Head of caudate nucleus (tissue), 42 donors: ENCODE results near the gene SPRYD3.
"Not testable (repeated sequence)": the region's sequence is repeated elsewhere in the genome, so short reads cannot be mapped to it uniquely, and the experiment has no call there.

Source experiments
- DNase-seq, 42 donors: peaks; one replicate each; pipeline versions ENCODE4 v3.0.0 to v3.0.0-alpha.2; 2020 to 2021; ENCODE audit warnings: mixed read lengths in 7 of 42
- intact Hi-C: fragments of 100-400 bp; cut with DNase I; formaldehyde crosslinking; loops from one replicate; pipeline ENCODE4 v1.15.0; 2022

Gene SPRYD3, protein sequence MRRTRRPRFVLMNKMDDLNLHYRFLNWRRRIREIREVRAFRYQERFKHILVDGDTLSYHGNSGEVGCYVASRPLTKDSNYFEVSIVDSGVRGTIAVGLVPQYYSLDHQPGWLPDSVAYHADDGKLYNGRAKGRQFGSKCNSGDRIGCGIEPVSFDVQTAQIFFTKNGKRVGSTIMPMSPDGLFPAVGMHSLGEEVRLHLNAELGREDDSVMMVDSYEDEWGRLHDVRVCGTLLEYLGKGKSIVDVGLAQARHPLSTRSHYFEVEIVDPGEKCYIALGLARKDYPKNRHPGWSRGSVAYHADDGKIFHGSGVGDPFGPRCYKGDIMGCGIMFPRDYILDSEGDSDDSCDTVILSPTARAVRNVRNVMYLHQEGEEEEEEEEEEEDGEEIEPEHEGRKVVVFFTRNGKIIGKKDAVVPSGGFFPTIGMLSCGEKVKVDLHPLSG

DNA sequence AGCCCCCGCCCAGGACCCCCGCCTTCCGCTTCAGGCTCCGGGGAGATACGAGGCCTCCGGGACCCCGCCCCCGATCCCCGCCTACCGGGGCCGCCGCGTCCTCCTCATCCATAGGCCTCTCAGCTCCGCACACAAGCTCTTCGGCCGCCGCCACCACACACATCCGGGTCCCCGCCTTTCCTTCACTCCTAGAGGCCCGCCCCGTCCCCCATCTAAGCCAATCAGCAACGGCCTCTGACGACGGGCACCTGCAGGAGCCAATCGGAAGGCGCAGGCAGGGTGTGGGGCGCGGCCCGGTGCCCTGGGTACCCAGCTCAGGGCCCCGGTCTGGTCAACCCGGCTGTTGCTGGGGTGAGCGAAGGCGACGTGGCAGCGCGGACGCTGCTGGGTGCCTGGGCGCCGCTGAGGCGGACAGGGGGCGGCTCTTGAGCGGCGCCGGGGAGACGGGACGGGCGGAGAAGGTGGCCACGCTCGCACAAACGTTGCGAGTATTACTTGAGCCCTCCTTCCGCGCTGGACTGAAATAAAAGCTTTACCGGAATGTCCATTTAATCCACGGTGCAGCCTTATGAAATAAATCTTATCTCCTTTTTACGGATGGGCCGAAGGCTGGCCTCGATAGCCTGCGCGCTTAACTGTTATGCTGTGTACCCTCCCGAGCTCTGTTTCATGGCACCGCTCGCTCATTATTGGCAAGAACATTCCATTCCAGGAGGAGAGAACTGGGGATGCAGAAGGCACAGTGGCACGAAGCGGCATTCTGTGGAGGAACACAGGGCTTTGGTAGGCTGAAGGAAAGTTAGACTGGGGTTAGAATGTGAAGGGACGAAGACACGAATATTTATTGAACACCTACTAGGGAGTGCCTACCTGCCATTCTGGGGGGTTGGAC lies at the start of gene SPRYD3:
TSS of gene SPRYD3 (minus strand) at position 165 of the 892 bp plus-strand sequence. CDS start at position 108, 57 bp downstream.
- intact Hi-C loops, result no loop called here
- DNase-seq, result peak; percentile 95 to 99 (median 98)

DNA sequence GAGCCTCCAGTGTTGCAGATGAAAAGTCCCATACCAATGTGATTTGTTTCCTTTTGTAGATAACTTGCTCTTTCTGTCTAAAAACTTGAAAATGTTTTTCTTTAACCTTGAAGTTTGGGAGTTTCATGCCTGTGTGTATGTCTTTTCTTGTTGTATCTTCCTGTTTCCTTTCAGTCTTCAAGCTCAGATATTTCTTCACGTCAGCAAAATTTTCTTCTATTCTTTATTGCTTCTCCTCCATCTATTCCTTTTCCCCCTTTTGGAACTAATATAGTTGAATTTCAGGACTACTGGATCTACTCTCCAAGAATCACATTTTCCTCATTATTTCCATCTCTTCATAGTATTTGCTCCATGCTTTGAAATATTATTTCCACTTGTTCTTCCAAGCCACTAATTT lies 48.0 kb upstream of the SPRYD3 start:
- intact Hi-C loops, result no loop called here
- no peak for DNase-seq

DNA sequence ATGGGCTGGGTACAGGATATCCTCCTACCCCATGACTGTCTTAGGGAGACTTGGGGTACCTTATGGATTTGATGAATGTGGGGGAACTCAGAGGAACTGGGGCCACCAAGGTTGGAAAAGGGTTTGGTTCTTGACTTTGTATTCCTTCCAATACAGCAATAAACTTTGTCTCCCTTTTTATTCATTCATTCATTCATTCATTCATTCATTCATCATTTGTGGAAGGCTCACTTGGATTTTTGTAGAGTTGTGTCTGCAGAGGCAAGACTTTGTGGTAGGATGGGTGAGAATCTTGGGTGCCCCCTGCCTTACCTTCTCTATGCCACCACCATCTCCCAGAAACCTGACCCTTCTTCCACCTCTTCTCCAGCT lies 45.1 kb upstream of the SPRYD3 start:
- peak in 1 of 42 donors; percentile 14 for DNase-seq

DNA sequence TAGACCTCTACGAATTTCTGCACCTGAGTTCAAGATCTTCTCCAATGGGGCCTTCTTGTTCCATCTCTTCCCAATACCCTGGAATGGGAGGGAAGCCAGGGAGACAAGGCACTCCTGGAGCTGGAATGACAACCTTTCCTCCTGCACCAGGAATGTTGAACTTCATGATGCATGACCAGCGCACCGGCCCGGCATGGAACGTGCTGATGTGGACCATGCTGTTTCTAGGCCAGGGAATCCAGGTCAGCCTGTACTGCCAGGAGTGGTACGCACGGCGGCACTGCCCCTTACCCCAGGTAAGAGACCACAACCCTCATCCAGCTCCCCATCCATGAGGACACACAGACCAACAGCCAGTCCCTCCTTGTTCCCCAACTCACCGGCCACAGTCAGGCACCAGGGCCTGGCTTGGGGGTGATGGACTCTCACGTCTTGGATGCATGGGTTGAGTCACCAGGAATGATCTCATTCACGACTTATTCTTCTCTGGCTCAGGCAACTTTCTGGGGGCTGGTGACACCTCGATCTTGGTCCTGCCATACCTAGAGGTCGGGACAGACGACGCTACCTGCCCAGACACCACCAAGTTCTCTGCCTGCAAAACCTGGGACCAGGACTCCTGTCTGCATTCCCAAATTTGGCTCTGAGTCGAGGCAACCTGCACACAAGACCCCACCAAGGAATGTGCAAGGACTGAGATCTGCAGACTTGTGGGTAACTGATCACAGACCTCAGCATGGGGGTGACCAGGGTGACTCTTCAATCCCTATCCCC lies 44.6 kb upstream of the SPRYD3 start:
- intact Hi-C loops, result no loop called here
- peak in 1 of 42 donors; percentile 34 for DNase-seq

More for the DNA sequence above, 45.1 kb upstream of the SPRYD3 start:
- intact Hi-C loops, result no loop called here

DNA sequence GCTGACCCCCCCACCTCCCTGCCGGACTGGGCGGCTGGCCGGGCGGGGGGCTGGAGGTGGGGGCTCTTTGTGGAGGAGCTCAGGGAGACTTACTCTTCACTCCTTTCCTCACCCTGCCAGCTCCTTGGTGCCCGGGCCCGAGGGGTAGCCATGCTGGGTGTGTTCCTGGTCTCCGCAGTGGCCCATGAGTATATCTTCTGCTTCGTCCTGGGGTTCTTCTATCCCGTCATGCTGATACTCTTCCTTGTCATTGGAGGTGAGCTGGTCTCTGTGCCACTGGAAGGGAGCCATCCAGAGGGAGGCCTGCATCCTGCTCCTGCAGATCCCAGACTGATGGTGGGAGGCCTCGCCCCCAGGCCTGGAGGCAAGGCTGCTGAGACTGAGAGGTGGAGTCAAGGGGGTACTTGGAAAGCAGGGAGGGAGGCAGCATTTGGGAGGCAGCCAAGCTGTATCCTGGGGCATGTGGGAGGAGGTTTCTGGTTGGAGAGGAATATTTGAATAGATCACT lies 43.8 kb upstream of the SPRYD3 start:
- DNase-seq, result peak in 9 of 42 donors; percentile 10 to 61 (median 40)
- intact Hi-C loops, result no loop called here

DNA sequence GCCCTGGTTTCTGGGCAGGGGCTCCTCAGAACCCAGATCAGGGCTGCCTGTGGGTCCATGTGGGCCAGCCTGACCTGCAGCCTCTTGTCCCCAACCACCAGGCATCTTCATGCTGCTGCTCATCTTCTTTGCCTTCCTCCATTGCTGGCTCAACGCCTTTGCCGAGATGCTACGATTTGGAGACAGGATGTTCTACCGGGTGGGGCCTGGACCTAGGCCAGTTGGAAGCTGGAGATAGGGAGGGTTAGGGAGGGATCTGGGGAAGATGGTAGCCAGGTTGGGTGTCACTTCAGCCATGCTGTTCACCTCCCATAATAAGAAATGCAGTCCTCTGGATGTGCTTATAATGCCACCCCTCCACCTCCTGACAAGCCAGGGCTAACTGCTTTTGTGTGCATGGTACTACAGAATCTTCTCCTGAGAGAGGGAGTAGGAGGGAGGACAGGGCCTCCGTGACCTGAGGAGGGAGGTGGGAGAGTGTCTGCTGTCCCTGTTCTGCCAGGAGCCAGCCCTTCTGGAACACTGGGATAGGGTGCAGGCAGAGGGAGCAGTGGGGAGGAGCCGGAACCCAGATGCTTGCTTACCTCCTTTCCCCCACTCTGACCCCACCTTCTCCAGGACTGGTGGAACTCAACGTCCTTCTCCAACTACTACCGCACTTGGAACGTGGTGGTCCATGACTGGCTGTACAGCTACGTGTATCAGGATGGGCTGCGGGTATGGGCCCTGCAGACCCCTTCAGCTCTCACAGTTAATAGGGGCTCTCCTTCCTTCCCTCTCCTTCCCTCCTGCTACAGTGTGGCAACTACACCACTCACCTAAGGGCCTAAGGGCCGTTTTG lies 41.7 kb upstream of the SPRYD3 start:
- intact Hi-C loops, result no loop called here
- peak in 1 of 42 donors; percentile 27 for DNase-seq

DNA sequence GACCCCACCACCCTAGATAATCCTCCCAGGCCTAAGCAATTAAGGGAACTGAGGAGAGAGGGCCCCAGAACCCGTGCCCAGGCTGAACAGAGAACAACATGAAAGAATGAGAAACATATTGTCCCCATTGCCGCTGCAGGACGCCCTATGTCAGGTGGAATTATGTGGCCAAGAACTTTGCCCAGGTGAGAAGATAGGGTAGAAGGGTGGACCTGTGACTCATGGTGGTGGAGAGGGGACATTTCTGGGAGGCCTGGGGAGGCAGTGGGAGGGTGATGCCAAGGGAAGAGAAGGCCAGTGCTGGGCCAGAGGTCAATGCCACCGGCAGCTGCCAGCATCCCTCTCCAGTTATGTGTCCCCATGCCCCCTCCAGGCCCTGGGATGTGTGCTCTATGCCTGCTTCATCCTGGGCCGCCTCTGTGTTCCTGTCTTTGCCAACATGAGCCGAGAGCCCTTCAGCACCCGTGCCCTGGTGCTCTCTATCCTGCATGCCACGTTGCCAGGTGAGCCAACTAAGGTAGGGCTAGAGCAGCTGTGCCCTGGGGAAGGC lies 39.6 kb upstream of the SPRYD3 start:
- DNase-seq, result peak in 1 of 42 donors; percentile 8
- intact Hi-C loops, result no loop called here

DNA sequence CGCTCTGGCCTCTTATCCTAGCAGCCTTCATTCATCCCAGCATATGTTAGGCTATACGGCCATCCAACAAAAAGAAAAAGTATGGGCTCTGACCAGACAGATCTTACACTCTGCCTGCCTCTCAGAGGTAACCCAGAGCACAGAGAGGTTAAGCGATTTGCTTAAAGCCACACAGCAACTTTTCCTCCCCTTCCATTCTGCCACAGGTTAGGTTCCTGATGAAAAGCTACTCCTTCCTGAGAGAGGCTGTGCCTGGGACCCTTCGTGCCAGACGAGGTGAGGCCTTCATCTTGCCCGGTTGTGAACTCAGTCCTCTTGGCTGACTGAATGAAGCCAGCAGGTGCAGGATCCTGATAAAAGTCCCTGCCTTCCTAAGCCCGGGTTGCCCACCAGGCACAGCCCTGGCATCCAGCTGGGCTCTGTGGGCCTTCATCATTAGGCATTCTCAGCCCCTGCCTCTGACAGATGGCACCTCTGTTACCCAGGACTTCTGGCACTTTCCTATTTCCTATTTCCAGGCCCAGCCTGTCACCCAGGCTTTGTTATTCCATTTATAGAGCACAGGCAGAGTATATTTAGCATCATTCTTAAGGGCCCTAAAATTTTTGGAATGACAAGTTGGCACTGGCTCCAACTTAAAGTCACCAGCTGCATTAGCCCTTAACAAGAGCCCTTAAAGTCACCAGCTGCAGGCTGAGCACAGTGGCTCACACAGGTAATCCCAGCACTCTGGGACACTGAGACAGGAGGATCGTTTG lies 36.9 kb upstream of the SPRYD3 start:
- peak in 1 of 42 donors; percentile 17 for DNase-seq
- intact Hi-C loops, result no loop called here

DNA sequence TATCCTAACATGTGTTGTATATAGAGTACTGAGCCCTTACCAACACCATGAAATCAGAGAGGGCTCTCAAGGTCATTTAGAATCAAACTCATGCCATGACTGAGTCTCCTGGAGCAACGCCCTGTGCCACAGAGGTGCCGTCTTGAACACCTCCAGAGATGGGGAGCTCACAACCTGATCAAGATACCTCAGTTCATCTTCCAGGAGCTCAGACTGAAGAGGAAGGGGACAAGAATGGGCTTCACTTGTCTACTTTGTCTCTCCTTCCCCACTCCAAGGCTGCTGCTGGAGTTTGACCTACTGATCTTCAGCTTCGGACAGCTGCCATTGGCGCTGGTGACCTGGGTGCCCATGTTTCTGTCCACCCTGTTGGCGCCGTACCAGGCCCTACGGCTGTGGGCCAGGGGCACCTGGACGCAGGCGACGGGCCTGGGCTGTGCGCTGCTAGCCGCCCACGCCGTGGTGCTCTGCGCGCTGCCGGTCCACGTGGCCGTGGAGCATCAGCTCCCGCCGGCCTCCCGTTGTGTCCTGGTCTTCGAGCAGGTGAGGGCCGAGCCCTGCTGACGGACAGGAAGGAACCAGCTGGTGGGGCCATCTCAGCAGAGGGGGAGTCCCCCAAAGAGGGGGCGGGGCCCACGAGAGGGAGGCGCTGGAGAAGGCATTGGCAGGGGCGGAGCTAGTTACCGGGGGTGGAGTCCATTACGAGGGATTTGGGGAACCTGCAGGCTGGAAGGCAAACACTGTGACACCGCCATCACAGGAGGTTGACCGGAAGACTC lies 36.1 kb upstream of the SPRYD3 start:
- no peak for DNase-seq
- intact Hi-C loops, result no loop called here

DNA sequence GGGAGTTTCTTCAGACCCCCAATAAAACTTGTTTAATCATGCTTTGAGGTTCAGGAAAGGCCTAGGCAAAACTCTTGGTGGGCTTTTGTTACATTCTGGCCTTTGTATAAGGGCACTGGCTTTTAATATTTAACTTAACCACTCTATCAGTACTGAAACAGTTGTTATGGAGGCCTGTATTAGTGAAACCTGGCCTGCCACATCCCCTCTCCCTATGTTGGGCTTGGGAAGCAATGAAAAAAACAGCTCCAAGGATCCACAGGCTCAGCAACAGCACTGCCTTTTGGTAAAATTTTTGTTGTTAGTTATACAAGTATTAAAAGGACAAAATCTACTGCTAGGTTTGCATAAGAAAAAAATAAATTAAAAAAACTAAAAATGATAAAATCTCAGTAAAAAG lies 34.8 kb upstream of the SPRYD3 start:
- intact Hi-C loops, result no loop called here
- DNase-seq, result peak in 1 of 42 donors; percentile 28

DNA sequence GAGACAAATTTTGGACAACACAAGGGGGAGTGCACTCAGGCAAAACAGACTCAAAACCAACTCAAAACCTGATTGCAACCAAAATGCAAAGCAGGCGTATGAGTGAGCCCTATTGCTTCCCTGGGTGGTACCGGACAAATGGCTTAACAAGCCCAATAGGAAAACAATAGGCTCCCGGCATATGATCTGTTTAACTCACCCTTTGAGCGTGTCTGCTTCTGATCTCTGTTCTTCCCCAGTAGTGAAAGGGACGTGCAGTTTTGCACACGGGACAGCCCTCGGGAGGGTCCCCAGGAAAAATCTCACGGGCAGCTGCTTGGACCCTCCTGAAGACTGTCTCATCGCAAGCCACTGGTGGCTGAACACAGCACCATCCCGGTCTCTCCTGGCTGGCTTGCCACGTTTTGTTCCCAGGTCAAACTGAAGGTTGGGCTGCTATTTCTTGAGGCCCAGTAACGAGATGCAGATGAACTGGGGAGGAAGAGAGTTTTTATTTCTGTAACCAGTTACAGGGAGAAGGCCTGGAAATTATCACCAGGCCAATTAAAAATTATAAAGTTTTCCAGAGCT lies 34.0 kb upstream of the SPRYD3 start:
- peak in 2 of 42 donors; percentile 14 to 28 for DNase-seq
- intact Hi-C loops, result no loop called here

DNA sequence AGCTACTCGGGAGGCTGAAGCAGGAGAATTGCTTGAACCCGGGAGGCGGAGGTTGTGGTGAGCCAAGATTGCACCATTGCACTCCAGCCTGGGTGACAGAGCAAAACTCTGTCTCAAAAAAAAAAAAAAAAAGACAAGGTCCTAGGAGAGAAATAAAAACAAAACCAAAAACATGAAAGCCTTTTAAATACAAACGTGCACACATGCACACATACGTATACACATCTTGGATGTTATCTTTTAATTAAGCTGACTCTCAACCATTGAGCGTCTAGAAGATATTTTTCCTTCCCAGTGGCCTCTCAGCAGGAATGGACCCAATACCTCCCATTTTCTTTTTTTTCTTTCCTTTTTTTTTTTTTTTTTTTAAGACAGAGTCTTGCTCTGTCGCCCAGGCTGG lies 33.2 kb upstream of the SPRYD3 start:
- DNase-seq, intact Hi-C loops: not testable (repeated sequence)

DNA sequence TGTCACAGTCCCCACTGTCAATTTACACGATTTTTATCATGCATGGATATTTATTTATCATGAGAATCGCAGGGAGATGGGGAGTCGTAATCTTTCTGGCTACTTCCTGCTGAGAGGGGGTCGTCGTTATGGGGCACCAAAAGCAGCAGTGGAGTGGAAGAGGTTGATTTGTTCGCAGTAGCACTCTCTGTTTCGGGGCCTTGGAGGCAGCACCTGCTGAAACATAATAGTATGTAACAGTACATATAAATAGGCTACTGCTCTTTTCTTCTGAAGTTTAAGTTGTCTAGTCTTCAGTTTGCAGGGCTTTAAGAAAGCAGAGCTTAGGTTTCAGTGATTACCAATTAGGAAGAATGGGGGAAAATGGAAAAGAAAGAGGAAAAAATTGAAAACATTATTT lies 27.9 kb upstream of the SPRYD3 start:
- peak in 1 of 42 donors; percentile 23 for DNase-seq
- intact Hi-C loops, result no loop called here

DNA sequence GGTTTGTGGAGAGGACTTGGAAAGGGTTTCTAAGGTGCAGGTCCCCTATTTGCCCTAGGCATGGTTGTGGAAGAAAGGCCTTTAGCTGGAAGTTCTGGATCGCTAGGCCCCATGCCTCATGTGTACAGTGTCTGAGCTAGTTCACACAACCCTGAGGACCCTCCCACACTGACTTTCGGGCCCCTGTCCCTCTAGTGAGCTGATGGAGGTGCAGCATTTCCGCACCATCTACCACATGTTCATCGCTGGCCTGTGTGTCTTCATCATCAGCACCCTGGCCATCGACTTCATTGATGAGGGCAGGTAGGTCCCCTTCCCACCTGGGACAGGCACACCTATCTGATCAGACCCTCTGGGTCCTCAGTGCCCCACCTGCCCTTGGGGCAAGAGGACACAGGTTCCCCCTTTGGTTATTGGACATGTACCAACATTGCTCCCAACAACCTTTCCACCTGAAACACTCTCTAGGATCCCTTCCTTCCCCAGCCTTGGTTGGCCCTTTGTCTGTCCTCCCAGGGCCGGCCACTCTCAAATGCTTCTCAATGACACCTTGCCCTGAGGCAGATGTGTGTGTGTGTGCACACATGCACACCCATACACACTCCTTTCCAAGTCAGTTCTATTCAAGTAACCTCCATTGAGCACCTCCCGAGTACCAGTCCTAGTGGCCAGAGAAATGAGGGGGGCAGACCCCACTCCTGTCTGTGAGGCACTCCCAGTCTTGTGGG lies 26.7 kb upstream of the SPRYD3 start:
- intact Hi-C loops, result no loop called here
- DNase-seq, result no peak

DNA sequence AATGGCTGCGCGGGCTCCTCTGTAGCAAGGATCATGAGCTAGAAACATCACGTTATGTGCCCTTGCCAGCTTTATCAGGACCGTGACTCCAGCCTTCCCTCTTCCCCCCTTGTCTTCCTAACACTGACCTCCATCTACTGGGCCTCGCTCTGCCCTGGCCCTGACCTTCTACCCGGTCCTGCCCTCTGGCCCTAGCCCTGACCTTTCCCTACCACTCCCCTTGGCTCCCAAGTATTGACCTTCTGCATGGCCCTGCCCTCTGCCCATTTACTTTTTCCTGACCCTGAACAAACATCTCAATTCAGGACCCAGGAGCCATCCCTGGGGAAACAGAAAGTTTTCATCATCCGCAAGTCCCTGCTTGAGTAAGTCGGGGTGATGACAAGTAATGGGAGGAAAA lies 26.1 kb upstream of the SPRYD3 start:
- intact Hi-C loops, result no loop called here
- no peak for DNase-seq
